ENCODE data around the gene LPAR2. TPM values are rescaled to one million over a fixed set of nuclear protein-coding genes. Genes with fewer than 3 reads are reported as not detected.
"Not testable (repeated sequence)": the region's sequence is repeated elsewhere in the genome, so short reads cannot be mapped to it uniquely, and the experiment has no call there.

The LPAR2 gene
- total RNA-seq, 4 donors from 2014 or later: 0.78 to 3.5 (median 2.3) TPM

DNA sequence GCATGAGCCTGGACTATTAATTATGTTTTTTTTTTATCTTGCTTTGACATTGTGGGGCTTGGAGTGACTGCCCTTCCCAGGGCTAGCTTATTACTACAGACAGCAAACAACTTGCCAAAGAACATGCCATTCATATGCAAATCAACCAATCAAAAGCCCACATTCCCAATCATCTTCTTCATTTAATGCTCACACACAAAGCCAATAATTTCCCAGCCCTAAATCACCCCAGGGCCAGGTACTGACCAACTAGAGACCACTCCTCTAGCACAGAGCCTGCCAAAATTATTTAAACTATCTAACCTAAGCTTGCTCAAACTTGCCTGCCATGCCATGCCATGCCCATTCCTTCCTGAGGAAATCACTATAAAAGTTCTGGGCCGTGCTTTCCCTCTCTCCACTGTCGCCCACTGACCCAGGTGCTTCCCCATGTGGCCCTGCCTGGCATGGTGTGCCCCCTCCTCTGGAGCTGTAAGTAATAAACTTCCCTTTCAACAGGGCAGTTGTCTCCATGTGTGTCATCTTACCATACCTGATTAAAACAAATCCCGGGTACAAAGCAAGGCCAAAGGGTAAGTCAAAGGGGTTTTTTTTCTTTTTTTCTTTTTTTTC is 25.2 kb downstream of the LPAR2 start:
- TF ChIP-seq, protein P1, sequence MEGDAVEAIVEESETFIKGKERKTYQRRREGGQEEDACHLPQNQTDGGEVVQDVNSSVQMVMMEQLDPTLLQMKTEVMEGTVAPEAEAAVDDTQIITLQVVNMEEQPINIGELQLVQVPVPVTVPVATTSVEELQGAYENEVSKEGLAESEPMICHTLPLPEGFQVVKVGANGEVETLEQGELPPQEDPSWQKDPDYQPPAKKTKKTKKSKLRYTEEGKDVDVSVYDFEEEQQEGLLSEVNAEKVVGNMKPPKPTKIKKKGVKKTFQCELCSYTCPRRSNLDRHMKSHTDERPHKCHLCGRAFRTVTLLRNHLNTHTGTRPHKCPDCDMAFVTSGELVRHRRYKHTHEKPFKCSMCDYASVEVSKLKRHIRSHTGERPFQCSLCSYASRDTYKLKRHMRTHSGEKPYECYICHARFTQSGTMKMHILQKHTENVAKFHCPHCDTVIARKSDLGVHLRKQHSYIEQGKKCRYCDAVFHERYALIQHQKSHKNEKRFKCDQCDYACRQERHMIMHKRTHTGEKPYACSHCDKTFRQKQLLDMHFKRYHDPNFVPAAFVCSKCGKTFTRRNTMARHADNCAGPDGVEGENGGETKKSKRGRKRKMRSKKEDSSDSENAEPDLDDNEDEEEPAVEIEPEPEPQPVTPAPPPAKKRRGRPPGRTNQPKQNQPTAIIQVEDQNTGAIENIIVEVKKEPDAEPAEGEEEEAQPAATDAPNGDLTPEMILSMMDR (IDR thresholded peaks at IDR 0.05): no peak
- no peak for TF ChIP-seq POLR2A (IDR thresholded peaks at IDR 0.05)
- TF ChIP-seq EP300 (IDR thresholded peaks at IDR 0.05): no peak
- TF ChIP-seq POLR2AphosphoS5 (IDR thresholded peaks at IDR 0.05): no peak
- ATAC-seq: no peak
- WGBS, 2 donors (ENCODE audit: low coverage in 1 of 2): 51 to 57% methylated on average over 3 of the region's 3 CpGs
- Histone ChIP-seq H3K9me3 (no peaks in the 10 kb centered on the region), H3K27me3 (peaks cover 6% of the 10 kb centered on the region), H3K4me1 (no peaks in the 10 kb centered on the region), H3K36me3 (no peaks in the 10 kb centered on the region), H3K27ac (no peak overlapping the region), H3K4me3 (no peak overlapping the region)

- 85 to 86% methylated on average over 8 to 9 of the region's 9 CpGs for WGBS, 2 donors (ENCODE audit: low coverage in 1 of 2)
- H3K4me1 ChIP-seq: no peaks in the 10 kb centered on the region
- no peak overlapping the region for H3K4me3 ChIP-seq
- H3K27me3 ChIP-seq: peaks cover 6% of the 10 kb centered on the region
- H3K9me3 ChIP-seq: no peaks in the 10 kb centered on the region
- TF ChIP-seq POLR2AphosphoS5 (IDR thresholded peaks at IDR 0.05): no peak
- TF ChIP-seq, protein P1 (IDR thresholded peaks at IDR 0.05): no peak
- TF ChIP-seq POLR2A (IDR thresholded peaks at IDR 0.05): no peak
- no peak for TF ChIP-seq EP300 (IDR thresholded peaks at IDR 0.05)
- ATAC-seq: no peak
- no peak overlapping the region for H3K27ac ChIP-seq
- no peaks in the 10 kb centered on the region for H3K36me3 ChIP-seq
Observed at GRCh38 chr19:19602136-19602712, 25.8 kb downstream of the LPAR2 start.

DNA sequence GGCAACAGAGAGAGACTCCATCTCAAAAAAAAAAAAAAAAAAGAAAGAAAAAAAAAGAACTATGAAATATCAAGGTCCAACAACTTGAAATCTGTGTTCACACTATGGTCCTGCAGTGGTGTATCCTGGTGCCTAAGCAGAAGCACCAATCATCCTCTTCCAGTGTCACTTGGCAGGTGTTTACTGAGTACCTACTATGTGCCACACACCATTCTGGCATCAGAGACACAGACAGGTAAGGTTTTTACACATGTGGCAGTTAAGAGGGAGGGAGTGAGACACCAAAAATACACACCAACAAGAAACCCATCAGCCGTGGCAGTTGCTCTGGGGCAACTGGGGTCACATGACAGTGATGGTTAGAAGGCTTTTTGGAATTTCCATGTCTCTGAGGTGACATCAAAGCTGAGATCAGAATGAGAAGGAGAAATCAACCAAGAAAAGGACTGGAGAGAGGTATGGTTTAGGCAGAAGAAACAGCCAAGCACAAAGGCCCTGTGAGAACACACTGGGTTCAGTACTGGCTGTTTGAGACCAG is 27.2 kb downstream of the LPAR2 start:
- ATAC-seq: no peak
- H3K4me3 ChIP-seq: no peak overlapping the region
- no peaks in the 10 kb centered on the region for H3K36me3 ChIP-seq
- H3K9me3 ChIP-seq: no peaks in the 10 kb centered on the region
- 67% methylated on average over 1 of the region's 1 CpG; no CpG with 5 or more reads in 1 of the 2 donors for WGBS, 2 donors (ENCODE audit: low coverage in 1 of 2)
- TF ChIP-seq EP300 (IDR thresholded peaks at IDR 0.05) (no peak), POLR2A (IDR thresholded peaks at IDR 0.05) (no peak), POLR2AphosphoS5 (IDR thresholded peaks at IDR 0.05) (no peak)
- TF ChIP-seq, protein P1 (IDR thresholded peaks at IDR 0.05): no peak
- H3K27ac ChIP-seq: no peak overlapping the region
- peaks cover 6% of the 10 kb centered on the region for H3K27me3 ChIP-seq
- H3K4me1 ChIP-seq: no peaks in the 10 kb centered on the region

DNA sequence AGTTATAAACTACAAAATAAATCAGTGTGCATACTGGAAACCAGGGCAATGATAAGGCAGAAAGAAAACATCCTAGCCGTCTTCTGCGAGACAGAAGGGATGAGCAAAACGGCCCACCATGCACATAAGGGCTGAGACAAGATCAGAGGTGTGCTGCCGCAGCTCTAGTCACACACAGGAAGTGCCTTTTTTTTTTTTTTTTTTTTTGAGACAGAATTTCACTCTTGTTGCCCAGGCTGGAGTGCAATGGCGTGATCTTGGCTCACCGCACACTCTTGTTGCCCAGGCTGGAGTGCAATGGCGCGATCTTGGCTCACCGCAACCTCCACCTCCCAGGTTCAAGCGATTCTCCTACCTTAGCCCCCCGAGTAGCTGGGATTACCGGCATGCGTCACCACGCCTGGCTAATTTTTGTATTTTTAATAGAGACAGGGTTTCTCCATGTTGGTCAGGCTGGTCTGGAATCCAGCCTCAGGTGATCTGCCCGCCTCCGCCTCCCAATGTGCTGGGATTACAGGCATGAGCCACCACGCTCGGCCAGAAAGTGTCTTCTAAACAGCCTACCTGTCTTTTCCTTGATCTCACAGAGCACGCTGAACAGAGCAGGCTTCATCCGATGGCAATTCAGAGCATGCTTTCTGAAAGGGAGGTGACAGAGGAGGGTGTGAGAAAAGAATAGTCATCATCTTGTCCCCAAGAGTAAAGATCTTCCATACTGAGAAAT is 29.1 kb downstream of the LPAR2 start:
- H3K27me3 ChIP-seq, H3K4me3 ChIP-seq, ATAC-seq, H3K4me1 ChIP-seq, H3K27ac ChIP-seq, H3K36me3 ChIP-seq, H3K9me3 ChIP-seq: not testable (repeated sequence)
- WGBS, 2 donors (ENCODE audit: low coverage in 1 of 2): 86 to 90% methylated on average over 2 to 12 of the region's 20 CpGs

- Histone ChIP-seq H3K9me3 (no peaks in the 10 kb centered on the region), H3K27me3 (no peaks in the 10 kb centered on the region), H3K4me1 (no peaks in the 10 kb centered on the region), H3K36me3 (no peaks in the 10 kb centered on the region), H3K27ac (no peak overlapping the region), H3K4me3 (no peak overlapping the region)
- 77 to 81% methylated on average over 5 to 8 of the region's 8 CpGs for WGBS, 2 donors (ENCODE audit: low coverage in 1 of 2)
- no peak for ATAC-seq
- TF ChIP-seq POLR2AphosphoS5 (IDR thresholded peaks at IDR 0.05): no peak
- TF ChIP-seq, protein P1 (IDR thresholded peaks at IDR 0.05): no peak
- TF ChIP-seq POLR2A (IDR thresholded peaks at IDR 0.05): no peak
- TF ChIP-seq EP300 (IDR thresholded peaks at IDR 0.05): no peak
Observed at GRCh38 chr19:19597809-19598306, 30.2 kb downstream of the LPAR2 start.

All from gastroesophageal sphincter (tissue), 4 donors.